Measurements from ENCODE around the gene GPLD1.
"Not testable (repeated sequence)": the region's sequence is repeated elsewhere in the genome, so short reads cannot be mapped to it uniquely, and the experiment has no call there.

The GPLD1 gene

GRCh38 chr6:24408719-24409410 lies 80.5 kb downstream of the GPLD1 start:
- no peak for DNase-seq

- no peak for DNase-seq
Observed at GRCh38 chr6:24405262-24405661, 84.1 kb downstream of the GPLD1 start.

GRCh38 chr6:24403501-24403824 lies 85.9 kb downstream of the GPLD1 start:
- no peak for DNase-seq

GRCh38 chr6:24402697-24403500 lies 86.5 kb downstream of the GPLD1 start, which contains the start of gene MRS2:
TSS of gene MRS2 (plus strand) at chr6:24402936. CDS start at chr6:24403047, 111 bp downstream.
- peak; percentile 86 for DNase-seq

- no peak for DNase-seq
Observed at GRCh38 chr6:24401458-24401857, 87.9 kb downstream of the GPLD1 start.

- not testable (repeated sequence) for DNase-seq
Observed at GRCh38 chr6:24400045-24401039, 89.0 kb downstream of the GPLD1 start.

GRCh38 chr6:24397631-24398030 lies 91.7 kb downstream of the GPLD1 start:
- DNase-seq = no peak

- no peak for DNase-seq
Observed at GRCh38 chr6:24396824-24397223, 92.6 kb downstream of the GPLD1 start.

GRCh38 chr6:24394780-24395437 lies 94.5 kb downstream of the GPLD1 start:
- DNase-seq = no peak

GRCh38 chr6:24394061-24394779 lies 95.2 kb downstream of the GPLD1 start:
- no peak for DNase-seq

- no peak for DNase-seq
Observed at GRCh38 chr6:24391756-24392405, 97.5 kb downstream of the GPLD1 start.

- DNase-seq = no peak
Observed at GRCh38 chr6:24391208-24391607, 98.2 kb downstream of the GPLD1 start.

GRCh38 chr6:24387818-24388217 lies 101.6 kb downstream of the GPLD1 start:
- no peak for DNase-seq

GRCh38 chr6:24385536-24386269 lies 103.7 kb downstream of the GPLD1 start:
- no peak for DNase-seq

GRCh38 chr6:24384369-24385130 lies 104.8 kb downstream of the GPLD1 start:
- DNase-seq = not testable (repeated sequence)

- not testable (repeated sequence) for DNase-seq
Observed at GRCh38 chr6:24382891-24383494, 106.4 kb downstream of the GPLD1 start.

- no peak for DNase-seq
Observed at GRCh38 chr6:24382220-24382540, 107.2 kb downstream of the GPLD1 start.

- DNase-seq = no peak
Observed at GRCh38 chr6:24381476-24382219, 107.7 kb downstream of the GPLD1 start.
